ENCODE data around the gene SOX11. TPM values are rescaled to one million over a fixed set of nuclear protein-coding genes. Genes with fewer than 3 reads are reported as not detected.

Gene SOX11
- total RNA-seq, 1 donor = under 0.01 TPM

GRCh38 chr2:5722236-5722635, 30.1 kb downstream of the SOX11 start:
- DNase-seq (ENCODE audit: low read depth) = no peak
- no peak for TF ChIP-seq CTCF (IDR thresholded peaks at IDR 0.05; ENCODE audit: insufficient read depth, low read depth, low read length)

GRCh38 chr2:5723791-5724735, 31.9 kb downstream of the SOX11 start:
- TF ChIP-seq CTCF (IDR thresholded peaks at IDR 0.05; ENCODE audit: insufficient read depth, low read depth, low read length) = no peak
- no peak for DNase-seq (ENCODE audit: low read depth)
- H3K4me3 ChIP-seq (ENCODE audit: low read depth, low read length) = no peak overlapping the region

More at GRCh38 chr2:5722236-5722635, 30.1 kb downstream of the SOX11 start:
- no peak overlapping the region for H3K4me3 ChIP-seq (ENCODE audit: low read depth, low read length)

GRCh38 chr2:5725072-5725471, 32.9 kb downstream of the SOX11 start:
- TF ChIP-seq CTCF (IDR thresholded peaks at IDR 0.05; ENCODE audit: insufficient read depth, low read depth, low read length) = no peak
- no peak for DNase-seq (ENCODE audit: low read depth)
- H3K4me3 ChIP-seq (ENCODE audit: low read depth, low read length) = no peak overlapping the region

- no peak for TF ChIP-seq CTCF (IDR thresholded peaks at IDR 0.05; ENCODE audit: insufficient read depth, low read depth, low read length)
- H3K4me3 ChIP-seq (ENCODE audit: low read depth, low read length) = no peak overlapping the region
- no peak for DNase-seq (ENCODE audit: low read depth)
Observed at GRCh38 chr2:5725794-5726463, 33.7 kb downstream of the SOX11 start.

GRCh38 chr2:5727235-5727634, 35.1 kb downstream of the SOX11 start:
- TF ChIP-seq CTCF (IDR thresholded peaks at IDR 0.05; ENCODE audit: insufficient read depth, low read depth, low read length) = no peak
- no peak overlapping the region for H3K4me3 ChIP-seq (ENCODE audit: low read depth, low read length)
- DNase-seq (ENCODE audit: low read depth) = no peak

GRCh38 chr2:5729416-5729815, 37.2 kb downstream of the SOX11 start:
- no peak for DNase-seq (ENCODE audit: low read depth)
- H3K4me3 ChIP-seq (ENCODE audit: low read depth, low read length) = no peak overlapping the region
- no peak for TF ChIP-seq CTCF (IDR thresholded peaks at IDR 0.05; ENCODE audit: insufficient read depth, low read depth, low read length)
